SU-DHL-6 (cell line): ENCODE results near the gene EN1.

Experiments
- H2AFZ ChIP-seq: fragments of 200-600 bp; sonication (generic); 2 replicates; pipeline ENCODE4 v1.6.1; 2014; ENCODE audit warnings: low read depth, mild to moderate bottlenecking, moderate library complexity, mixed read lengths, antibody characterized with exemption, low read length; ENCODE audit not compliant: severe bottlenecking
- H3F3A ChIP-seq: fragments of 200-600 bp; shearing (Covaris generic); 2 replicates; pipeline ENCODE4 v1.6.0; 2016; ENCODE audit warnings: antibody characterized with exemption, mild to moderate bottlenecking; ENCODE audit not compliant: insufficient read depth
- H3K27ac ChIP-seq: fragments of 200-600 bp; sonication (generic); 2 replicates; pipeline ENCODE4 v1.5.1; 2016; ENCODE audit warnings: low read depth, mild to moderate bottlenecking, low read length, moderate library complexity, mixed read lengths
- H3K27me3 ChIP-seq: fragments of 200-600 bp; sonication (generic), shearing (Covaris generic); 2 replicates; pipeline ENCODE4 v1.6.0; 2014; ENCODE audit warnings: mild to moderate bottlenecking, low read length
- H3K36me3 ChIP-seq: fragments of 200-600 bp; sonication (generic); 2 replicates; pipeline ENCODE4 v1.6.1; 2014; ENCODE audit warnings: mild to moderate bottlenecking, low read length, mixed read lengths
- H3K4me2 ChIP-seq: fragments of 300-600, 200-600 bp; shearing (Covaris generic), sonication (generic); 2 replicates; pipeline ENCODE4 v1.6.0; 2014; ENCODE audit warnings: low read length, low read depth, mild to moderate bottlenecking; ENCODE audit not compliant: poor library complexity, severe bottlenecking
- H3K4me3 ChIP-seq: fragments of 200-600 bp; sonication (generic); 2 replicates; pipeline ENCODE4 v1.5.1; 2014; ENCODE audit warnings: antibody characterized with exemption, low read length, mild to moderate bottlenecking, mixed read lengths; ENCODE audit not compliant: insufficient read depth, poor library complexity, severe bottlenecking
- H3K79me2 ChIP-seq: fragments of 200-600 bp; sonication (generic); 2 replicates; pipeline ENCODE4 v1.6.1; 2014; ENCODE audit warnings: mild to moderate bottlenecking, low read length, moderate library complexity; ENCODE audit not compliant: insufficient read depth
- H3K9ac ChIP-seq: fragments of 200-600 bp; sonication (generic); 2 replicates; pipeline ENCODE4 v1.7.0; 2014; ENCODE audit warnings: mild to moderate bottlenecking, low read length
- H3K9me2 ChIP-seq: fragments of 200-600 bp; sonication (generic); replicated peaks from 2 replicates; pipeline ENCODE4 v1.6.1; 2014; ENCODE audit warnings: low read length; ENCODE audit not compliant: insufficient read depth
- H3K9me3 ChIP-seq: fragments of 200-600 bp; sonication (generic); 2 replicates; pipeline ENCODE4 v1.6.1; 2014; ENCODE audit warnings: low read length, mixed read lengths; ENCODE audit not compliant: insufficient read depth
- H4K20me1 ChIP-seq: fragments of 200-600 bp; sonication (generic); 2 replicates; pipeline ENCODE4 v1.6.1; 2014; ENCODE audit warnings: low read depth, mild to moderate bottlenecking, antibody characterized with exemption, low read length, moderate library complexity, mixed read lengths
- CTCF ChIP-seq: fragments of 200-600 bp; sonication (generic); IDR thresholded peaks from one replicate; pipeline ENCODE4 v1.5.1; 2017; ENCODE audit warnings: antibody characterized with exemption, mild to moderate bottlenecking, low read length, moderate library complexity; ENCODE audit not compliant: insufficient read depth, poor library complexity, severe bottlenecking
- EZH2phosphoT487 ChIP-seq: fragments of 200-600 bp; sonication (generic), shearing (Covaris generic); conservative IDR thresholded peaks from 2 replicates; pipeline ENCODE4 v1.6.1; 2018; ENCODE audit warnings: mild to moderate bottlenecking, antibody characterized with exemption, low read length, moderate library complexity, mixed read lengths

EN1 gene

GRCh38 chr2:118816669-118817068, 30.8 kb downstream of the EN1 start:
- Histone ChIP-seq H3K4me3 (no peak overlapping the region), H3K36me3 (no peaks in the 10 kb centered on the region), H3F3A (no peaks in the 10 kb centered on the region), H3K9ac (no peak overlapping the region), H3K9me3 (no peaks in the 10 kb centered on the region), H2AFZ (no peak overlapping the region), H3K9me2 (no peaks in the 10 kb centered on the region), H3K27me3 (0 out of 2 replicates have a peak, but pooled peaks cover 2% of the 10 kb centered on the region), H3K27ac (no peak overlapping the region), H3K79me2 (no peaks in the 10 kb centered on the region), H3K4me2 (no peak overlapping the region), H4K20me1 (no peaks in the 10 kb centered on the region)
- no peak for TF ChIP-seq EZH2phosphoT487
- TF ChIP-seq CTCF = no peak

GRCh38 chr2:118815731-118816130, 31.7 kb downstream of the EN1 start:
- no peak overlapping the region for H3K4me2 ChIP-seq

GRCh38 chr2:118815314-118815713, 32.1 kb downstream of the EN1 start:
- Histone ChIP-seq H3K79me2 (no peaks in the 10 kb centered on the region), H3K4me2 (no peak overlapping the region), H4K20me1 (no peaks in the 10 kb centered on the region), H3K9me3 (no peaks in the 10 kb centered on the region), H3K9me2 (no peaks in the 10 kb centered on the region), H3F3A (no peaks in the 10 kb centered on the region), H2AFZ (no peak overlapping the region), H3K9ac (no peak overlapping the region), H3K36me3 (no peaks in the 10 kb centered on the region), H3K27ac (no peak overlapping the region), H3K4me3 (no peak overlapping the region), H3K27me3 (0 out of 2 replicates have a peak, but pooled peaks cover 2% of the 10 kb centered on the region)
- TF ChIP-seq EZH2phosphoT487 (no peak), CTCF (no peak)

More at GRCh38 chr2:118815731-118816130, 31.7 kb downstream of the EN1 start:
- Histone ChIP-seq H4K20me1 (no peaks in the 10 kb centered on the region), H3K4me3 (no peak overlapping the region), H3K9ac (no peak overlapping the region), H3F3A (no peaks in the 10 kb centered on the region), H3K9me2 (no peaks in the 10 kb centered on the region), H3K27ac (no peak overlapping the region), H3K79me2 (no peaks in the 10 kb centered on the region), H2AFZ (no peak overlapping the region), H3K27me3 (0 out of 2 replicates have a peak, but pooled peaks cover 2% of the 10 kb centered on the region), H3K36me3 (no peaks in the 10 kb centered on the region), H3K9me3 (no peaks in the 10 kb centered on the region)
- TF ChIP-seq EZH2phosphoT487 = no peak
- no peak for TF ChIP-seq CTCF
